HEK293T (cell line): ENCODE results near the gene HSD17B12.
"Not testable (repeated sequence)": the region's sequence is repeated elsewhere in the genome, so short reads cannot be mapped to it uniquely, and the experiment has no call there.

Experiments
- CTCF ChIA-PET: fragments of 350-600 bp; formaldehyde crosslinking; extraction: SDS; loops from one replicate; lab custom pipeline; 2021; ENCODE audit warnings: antibody characterized with exemption, inconsistent platforms; lab: Yijun Ruan, JAX
- POLR2A ChIA-PET: fragments of 350-600 bp; formaldehyde crosslinking; extraction: SDS; loops from one replicate; lab custom pipeline; 2020; ENCODE audit warnings: antibody characterized with exemption, inconsistent platforms; lab: Yijun Ruan, JAX
- DNase-seq: peaks from one replicate; pipeline ENCODE4 v3.0.0; 2012; ENCODE audit warnings: mixed read lengths; ENCODE audit errors: extremely low spot score
- ARNT ChIP-seq: fragments of 450-650 bp; IDR thresholded peaks from 2 replicates; pipeline ENCODE4 v1.6.1; 2017; ENCODE audit warnings: mild to moderate bottlenecking
- BHLHE40 ChIP-seq: fragments of 450-650 bp; IDR thresholded peaks from 2 replicates; pipeline ENCODE4 v1.6.1; 2016; ENCODE audit warnings: mild to moderate bottlenecking, moderate library complexity, borderline replicate concordance
- CTBP1 ChIP-seq: fragments of 450-650 bp; IDR thresholded peaks from 2 replicates; pipeline ENCODE4 v1.6.1; 2016; ENCODE audit warnings: borderline replicate concordance
- ELF4 ChIP-seq: fragments of 450-650 bp; IDR thresholded peaks from 2 replicates; pipeline ENCODE4 v1.6.1; 2017; ENCODE audit warnings: antibody characterized with exemption
- FOXA1 ChIP-seq: fragments of 450-650 bp; IDR thresholded peaks from 2 replicates; pipeline ENCODE4 v1.6.1; 2016; ENCODE audit warnings: mild to moderate bottlenecking
- FOXK2 ChIP-seq: fragments of 450-650 bp; IDR thresholded peaks from 2 replicates; pipeline ENCODE4 v1.6.1; 2016; ENCODE audit warnings: mild to moderate bottlenecking
- FOXM1 ChIP-seq: fragments of 450-650 bp; IDR thresholded peaks from 2 replicates; pipeline ENCODE4 v1.6.1; 2017; ENCODE audit warnings: mild to moderate bottlenecking, borderline replicate concordance
- HDGF ChIP-seq: fragments of 450-650 bp; IDR thresholded peaks from 2 replicates; pipeline ENCODE4 v1.6.1; 2017; ENCODE audit warnings: antibody characterized with exemption, borderline replicate concordance
- L3MBTL2 ChIP-seq: fragments of 450-650 bp; conservative IDR thresholded peaks from 2 replicates; pipeline ENCODE4 v1.6.1; 2016; ENCODE audit warnings: mild to moderate bottlenecking
- LEF1 ChIP-seq: fragments of 450-650 bp; IDR thresholded peaks from 2 replicates; pipeline ENCODE4 v1.6.1; 2017; ENCODE audit warnings: mild to moderate bottlenecking, borderline replicate concordance
- NFRKB ChIP-seq: fragments of 450-650 bp; IDR thresholded peaks from 2 replicates; pipeline ENCODE4 v1.6.1; 2016; ENCODE audit warnings: mild to moderate bottlenecking, moderate library complexity
- PKNOX1 ChIP-seq: fragments of 450-650 bp; IDR thresholded peaks from 2 replicates; pipeline ENCODE4 v1.6.1; 2016
- SP1 ChIP-seq: fragments of 450-650 bp; IDR thresholded peaks from 2 replicates; pipeline ENCODE4 v1.6.1; 2017
- SUZ12 ChIP-seq: fragments of 450-650 bp; IDR thresholded peaks from 2 replicates; pipeline ENCODE4 v1.6.1; 2016; ENCODE audit warnings: mild to moderate bottlenecking
- TARDBP ChIP-seq: fragments of 450-650 bp; IDR thresholded peaks from 2 replicates; pipeline ENCODE4 v1.6.1; 2016
- ZNF384 ChIP-seq: fragments of 450-650 bp; IDR thresholded peaks from 2 replicates; pipeline ENCODE4 v1.6.1; 2016

Gene HSD17B12

GRCh38 chr11:43664295-43664694 is 16.2 kb upstream of the HSD17B12 start:
- no peak for DNase-seq
- TF ChIP-seq NFRKB = no peak
- no peak for TF ChIP-seq ZNF384
- no peak for TF ChIP-seq SP1
- TF ChIP-seq CTBP1 = no peak
- ChIA-PET CTCF (no interaction called here), POLR2A (no interaction called here)

GRCh38 chr11:43671284-43671683 is 9.3 kb upstream of the HSD17B12 start:
- POLR2A ChIA-PET = interaction anchor here (1.5 kb wide), 1 partner anchor 9 kb away, joined by 3 read pairs; the partner anchor contains the start of gene HSD17B12
- DNase-seq, CTCF ChIA-PET: not testable (repeated sequence)

- no peak for DNase-seq
- ChIA-PET CTCF (no interaction called here), POLR2A (no interaction called here)
- no peak for TF ChIP-seq FOXM1
Measured at GRCh38 chr11:43674560-43674959, 6.0 kb upstream of the HSD17B12 start.

- ChIA-PET POLR2A (no interaction called here), CTCF (no interaction called here)
- DNase-seq = no peak
- TF ChIP-seq ARNT (no peak), HDGF (no peak), CTBP1 (no peak), BHLHE40 (no peak), NFRKB (no peak), PKNOX1 (no peak), LEF1 (no peak), L3MBTL2 (no peak), FOXK2 (no peak)
Measured at GRCh38 chr11:43676933-43677332, 3.6 kb upstream of the HSD17B12 start.

- ChIA-PET POLR2A (no interaction called here), CTCF (no interaction called here)
- no peak for TF ChIP-seq CTBP1
- no peak for TF ChIP-seq FOXA1
- no peak for TF ChIP-seq HDGF
- TF ChIP-seq ZNF384 = no peak
- no peak for TF ChIP-seq NFRKB
- no peak for TF ChIP-seq PKNOX1
- no peak for TF ChIP-seq SUZ12
- TF ChIP-seq LEF1 = no peak
- no peak for TF ChIP-seq L3MBTL2
- no peak for TF ChIP-seq FOXM1
- no peak for TF ChIP-seq BHLHE40
- no peak for TF ChIP-seq ELF4
- no peak for TF ChIP-seq SP1
- no peak for TF ChIP-seq FOXK2
- TF ChIP-seq TARDBP = no peak
- TF ChIP-seq ARNT = no peak
- peak; percentile 13 for DNase-seq
Measured at GRCh38 chr11:43681401-43681942, 934 bp downstream of the HSD17B12 start.

GRCh38 chr11:43682081-43682480 is 1.5 kb downstream of the HSD17B12 start:
- CTCF ChIA-PET, POLR2A ChIA-PET, DNase-seq: not testable (repeated sequence)

GRCh38 chr11:43685440-43685839 is 4.9 kb downstream of the HSD17B12 start:
- TF ChIP-seq ZNF384 = no peak
- no peak for TF ChIP-seq ELF4
- TF ChIP-seq FOXK2 = no peak
- TF ChIP-seq CTBP1 = no peak
- no peak for TF ChIP-seq PKNOX1
- TF ChIP-seq LEF1 = no peak
- no peak for TF ChIP-seq FOXM1
- TF ChIP-seq HDGF = no peak
- TF ChIP-seq SUZ12 = no peak
- TF ChIP-seq ARNT = no peak
- TF ChIP-seq L3MBTL2 = no peak
- no peak for TF ChIP-seq NFRKB
- TF ChIP-seq TARDBP = no peak
- POLR2A ChIA-PET = interaction anchor here (0.7 kb wide), 1 partner anchor 70 kb away, joined by 3 read pairs; no protein-coding TSS in a partner anchor
- DNase-seq = no peak
- CTCF ChIA-PET = interaction anchor here (0.7 kb wide), 1 partner anchor 151 kb away, joined by 3 read pairs; no protein-coding TSS in a partner anchor

GRCh38 chr11:43686207-43686606 is 5.7 kb downstream of the HSD17B12 start:
- CTCF ChIA-PET = no interaction called here
- DNase-seq = no peak
- TF ChIP-seq FOXK2 (no peak), L3MBTL2 (no peak), FOXM1 (no peak), SUZ12 (no peak), CTBP1 (no peak), FOXA1 (no peak), LEF1 (no peak), ZNF384 (no peak), ELF4 (no peak), SP1 (no peak), TARDBP (no peak)
- POLR2A ChIA-PET = no interaction called here
